HEK293 (cell line): ENCODE results near the gene DNAH7.

ENCODE experiments used
- CTCF ChIA-PET: fragments of 350-600 bp; formaldehyde crosslinking; extraction: SDS; loops from one replicate; lab custom pipeline; 2021; ENCODE audit warnings: antibody characterized with exemption; lab: Yijun Ruan, JAX
- POLR2A ChIA-PET: fragments of 300-600 bp; formaldehyde crosslinking; extraction: SDS; loops from one replicate; lab custom pipeline; 2020; ENCODE audit warnings: antibody characterized with exemption, inconsistent platforms; lab: Yijun Ruan, JAX
- H3K27ac ChIP-seq: fragments of 200-500 bp; sonication (Bioruptor generic); 2 replicates; pipeline ENCODE4 v1.5.1; 2014; ENCODE audit warnings: low read depth, low read length, control low read depth, inconsistent platforms; ENCODE audit errors: extremely low read depth
- H3K36me3 ChIP-seq, 2 experiments: fragments of 200-500 bp in 1 of 2; sonication (Bioruptor generic) in 1 of 2; 1 replicate in 1 of 2; 2 replicates in 1 of 2; pipeline ENCODE4 v1.5.1; 2014 to 2017; ENCODE audit warnings: inconsistent platforms in 2 of 2, low read length in 2 of 2; ENCODE audit not compliant: control insufficient read depth in 2 of 2, insufficient read depth in 1 of 2
- H3K4me1 ChIP-seq: fragments of 200-500 bp; sonication (Bioruptor generic); 2 replicates; pipeline ENCODE4 v1.5.1; 2014; ENCODE audit warnings: mild to moderate bottlenecking, low read length, inconsistent platforms; ENCODE audit not compliant: control insufficient read depth, insufficient read depth
- H3K4me3 ChIP-seq: 2 replicates; pipeline ENCODE4 v1.5.1; 2011; ENCODE audit warnings: low read depth, mild to moderate bottlenecking, control low read depth, low read length, moderate library complexity
- H3K9me3 ChIP-seq: fragments of 200-500 bp; sonication (Bioruptor generic); 2 replicates; pipeline ENCODE4 v1.5.1; 2014; ENCODE audit warnings: low read depth, low read length, inconsistent platforms; ENCODE audit not compliant: control insufficient read depth, insufficient read depth
- BCL11A ChIP-seq: fragments of 450-650 bp; formaldehyde crosslinking; IDR thresholded peaks from 2 replicates; pipeline ENCODE4 v1.5.1; 2016; ENCODE audit warnings: low read depth, missing biosample characterization, missing genetic modification characterization
- GFI1B ChIP-seq: fragments of 450-650 bp; formaldehyde crosslinking; IDR thresholded peaks from 2 replicates; pipeline ENCODE4 v1.5.1; 2016; ENCODE audit warnings: missing biosample characterization, missing genetic modification characterization
- HIC1 ChIP-seq: fragments of 450-650 bp; formaldehyde crosslinking; IDR thresholded peaks from 2 replicates; pipeline ENCODE4 v1.5.1; 2016; ENCODE audit warnings: missing biosample characterization, missing genetic modification characterization
- SP2 ChIP-seq: fragments of 450-650 bp; formaldehyde crosslinking; IDR thresholded peaks from 2 replicates; pipeline ENCODE4 v1.5.1; 2016; ENCODE audit warnings: missing biosample characterization, missing genetic modification characterization
- ZBTB11 ChIP-seq: fragments of 450-650 bp; formaldehyde crosslinking; conservative IDR thresholded peaks from 2 replicates; pipeline ENCODE4 v1.5.1; 2016; ENCODE audit warnings: low read depth, missing biosample characterization, missing genetic modification characterization
- ZFP69B ChIP-seq: fragments of 450-650 bp; formaldehyde crosslinking; IDR thresholded peaks from 2 replicates; pipeline ENCODE4 v1.5.1; 2016; ENCODE audit warnings: missing biosample characterization, missing genetic modification characterization
- ZNF114 ChIP-seq: fragments of 450-650 bp; formaldehyde crosslinking; IDR thresholded peaks from 2 replicates; pipeline ENCODE4 v1.5.0; 2017; ENCODE audit warnings: missing biosample characterization, missing genetic modification characterization
- ZNF132 ChIP-seq: fragments of 450-650 bp; formaldehyde crosslinking; IDR thresholded peaks from 2 replicates; pipeline ENCODE4 v1.5.1; 2017; ENCODE audit warnings: missing biosample characterization, missing genetic modification characterization, borderline replicate concordance
- ZNF138 ChIP-seq: fragments of 450-650 bp; formaldehyde crosslinking; IDR thresholded peaks from 2 replicates; pipeline ENCODE4 v1.5.1; 2016; ENCODE audit warnings: missing biosample characterization, missing genetic modification characterization, borderline replicate concordance
- ZNF239 ChIP-seq: fragments of 450-650 bp; formaldehyde crosslinking; IDR thresholded peaks from 2 replicates; pipeline ENCODE4 v1.5.1; 2016; ENCODE audit warnings: missing biosample characterization, missing genetic modification characterization
- ZNF391 ChIP-seq: fragments of 450-650 bp; formaldehyde crosslinking; IDR thresholded peaks from 2 replicates; pipeline ENCODE4 v1.5.1; 2016; ENCODE audit warnings: low read depth, missing biosample characterization, missing genetic modification characterization, borderline replicate concordance
- ZNF398 ChIP-seq: fragments of 450-650 bp; formaldehyde crosslinking; IDR thresholded peaks from 2 replicates; pipeline ENCODE4 v1.5.1; 2017; ENCODE audit warnings: missing biosample characterization, missing genetic modification characterization
- ZNF473 ChIP-seq: fragments of 450-650 bp; formaldehyde crosslinking; IDR thresholded peaks from 2 replicates; pipeline ENCODE4 v1.5.1; 2017; ENCODE audit warnings: missing biosample characterization, missing genetic modification characterization
- ZNF544 ChIP-seq: fragments of 450-650 bp; formaldehyde crosslinking; IDR thresholded peaks from 2 replicates; pipeline ENCODE4 v1.5.0; 2017; ENCODE audit warnings: missing biosample characterization, missing genetic modification characterization
- ZNF580 ChIP-seq: fragments of 450-650 bp; formaldehyde crosslinking; IDR thresholded peaks from 2 replicates; pipeline ENCODE4 v1.5.1; 2016; ENCODE audit warnings: missing biosample characterization, missing genetic modification characterization
- ZNF596 ChIP-seq: fragments of 450-650 bp; IDR thresholded peaks from 2 replicates; pipeline ENCODE4 v1.5.0; 2018; ENCODE audit warnings: missing biosample characterization, mild to moderate bottlenecking, missing genetic modification characterization, moderate library complexity
- ZNF777 ChIP-seq: fragments of 450-650 bp; formaldehyde crosslinking; IDR thresholded peaks from 2 replicates; pipeline ENCODE4 v1.5.1; 2017; ENCODE audit warnings: missing biosample characterization, missing genetic modification characterization, borderline replicate concordance
- ZSCAN30 ChIP-seq: fragments of 450-650 bp; IDR thresholded peaks from 2 replicates; pipeline ENCODE4 v1.5.1; 2018; ENCODE audit warnings: missing biosample characterization, mild to moderate bottlenecking, missing genetic modification characterization, moderate library complexity
- ZXDB ChIP-seq: fragments of 450-650 bp; formaldehyde crosslinking; IDR thresholded peaks from 2 replicates; pipeline ENCODE4 v1.5.1; 2016; ENCODE audit warnings: missing biosample characterization, missing genetic modification characterization

DNAH7 gene

GRCh38 chr2:196068271-196069209, at the start of gene DNAH7 (continued):
- TF ChIP-seq ZNF580 (tag by site-specific recombination): 0 out of 2 replicates have a peak, but pooled peaks have one; percentile 16
- peak; percentile 46 for TF ChIP-seq SP2
- no peak for TF ChIP-seq ZNF391 (tag by site-specific recombination)
- TF ChIP-seq ZNF398: peak; percentile 31
- peak; percentile 71 for TF ChIP-seq ZBTB11

DNA sequence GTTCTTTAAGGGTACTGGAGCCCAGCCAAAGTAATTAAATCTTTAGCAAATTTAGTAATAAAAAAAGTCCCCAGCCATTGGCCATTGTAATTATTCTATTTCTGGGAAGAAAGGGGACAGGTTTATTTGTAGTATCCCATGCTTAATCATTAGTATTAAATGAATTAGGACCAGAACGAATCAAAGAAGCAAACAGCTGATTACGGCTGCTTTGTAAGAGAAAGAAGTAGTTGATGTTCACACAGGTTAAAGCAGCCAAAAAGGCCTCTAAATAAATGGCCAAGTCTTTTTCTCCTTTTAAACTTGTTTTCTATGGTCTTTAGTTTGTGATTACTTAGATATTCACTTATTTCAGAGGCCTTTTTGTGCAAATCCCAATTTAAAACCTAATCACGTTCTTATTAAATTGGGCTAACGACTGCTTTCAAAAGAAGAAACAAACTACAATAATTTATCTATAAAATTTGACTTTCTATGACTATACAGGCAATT, 48.6 kb upstream of the DNAH7 start:
- ChIA-PET CTCF (interaction anchor here (0.5 kb wide), 1 partner anchor 27 kb away, joined by 3 read pairs; no protein-coding TSS in a partner anchor), POLR2A (no interaction called here)
- H3K27ac ChIP-seq: no peak overlapping the region
- no peaks in the 10 kb centered on the region for H3K9me3 ChIP-seq
- TF ChIP-seq HIC1: no peak
- no peak for TF ChIP-seq ZNF138 (tag by site-specific recombination)
- no peak for TF ChIP-seq BCL11A
- no peak for TF ChIP-seq ZNF473 (tag by site-specific recombination)
- no peak for TF ChIP-seq ZNF132 (tag by site-specific recombination)
- no peak for TF ChIP-seq ZNF239
- TF ChIP-seq ZSCAN30 (tag by site-specific recombination): no peak
- TF ChIP-seq GFI1B (tag by site-specific recombination): no peak
- no peak for TF ChIP-seq ZNF777
- TF ChIP-seq ZNF596 (tag by site-specific recombination): no peak
- no peak for TF ChIP-seq ZNF114 (tag by site-specific recombination)
- no peak for TF ChIP-seq ZNF544
- TF ChIP-seq ZFP69B (tag by site-specific recombination): no peak
- TF ChIP-seq ZXDB (tag by site-specific recombination): no peak
- no peaks in the 10 kb centered on the region for H3K4me1 ChIP-seq
- H3K4me3 ChIP-seq: no peak overlapping the region
- no peaks in the 10 kb centered on the region for H3K36me3 ChIP-seq
